PFSK-1 (cell line): ENCODE results near the gene KIF3A.

Experiments
- FOXP2 ChIP-seq: optimal IDR thresholded peaks from 2 replicates; pipeline ENCODE3; 2011; ENCODE audit warnings: borderline replicate concordance, control low read depth, inconsistent platforms; ENCODE audit not compliant: insufficient read depth; ENCODE audit errors: extremely low read length, extremely low read depth
- POLR2AphosphoS5 ChIP-seq: IDR thresholded peaks from 2 replicates; pipeline ENCODE4 v1.6.1; 2012; ENCODE audit warnings: low read depth, mild to moderate bottlenecking, control low read depth, low read length, moderate library complexity
- REST ChIP-seq, 2 experiments: IDR thresholded peaks; 2 replicates each; pipeline versions ENCODE4 v1.6.1 to v1.8.0; 2011 to 2012; ENCODE audit warnings: low read depth in 2 of 2, low read length in 2 of 2, control low read depth in 1 of 2, inconsistent platforms in 1 of 2, mild to moderate bottlenecking in 1 of 2, moderate library complexity in 1 of 2; ENCODE audit not compliant: insufficient read depth in 1 of 2
- SIN3A ChIP-seq: IDR thresholded peaks from 2 replicates; pipeline ENCODE4 v1.6.1; 2012; ENCODE audit warnings: mild to moderate bottlenecking, low read length, moderate library complexity, borderline replicate concordance; ENCODE audit not compliant: insufficient read depth
- TAF1 ChIP-seq: IDR thresholded peaks from 2 replicates; pipeline ENCODE4 v1.6.1; 2012; ENCODE audit warnings: low read length, control low read depth, borderline replicate concordance; ENCODE audit not compliant: insufficient read depth

The KIF3A gene

DNA sequence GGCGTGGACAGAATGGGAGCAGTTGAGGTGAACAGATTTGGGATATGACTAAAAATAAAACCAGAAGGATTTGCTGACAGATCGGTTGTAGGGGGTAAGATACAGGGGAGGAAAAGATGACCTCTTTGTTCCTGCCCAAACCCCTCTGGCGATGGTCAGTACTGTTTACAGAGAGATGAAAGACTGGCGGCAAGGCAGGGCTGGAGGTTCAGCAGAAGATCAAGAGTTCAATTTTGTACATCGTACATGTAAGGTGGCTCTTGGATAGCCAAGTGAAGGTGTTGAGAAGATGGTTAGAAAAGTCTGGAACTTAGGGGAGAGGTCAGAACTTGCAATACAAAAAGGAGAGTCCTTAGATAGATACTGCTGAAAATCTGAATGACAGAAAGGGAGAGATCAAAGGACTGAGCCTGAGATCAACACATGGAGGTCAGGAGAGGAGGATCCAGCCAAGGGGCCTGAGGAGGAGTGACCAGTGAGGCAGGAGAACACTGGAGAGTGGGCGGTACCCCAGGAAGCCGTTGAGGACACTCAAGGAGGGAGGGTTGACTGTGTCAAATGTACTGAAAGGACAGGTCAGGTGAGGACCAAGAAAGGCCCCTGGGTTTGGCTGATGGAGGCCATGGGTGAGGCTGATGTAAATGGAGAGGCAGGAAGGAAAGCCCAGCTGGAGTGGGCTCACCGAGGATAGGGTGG lies 56.4 kb downstream of the KIF3A start:
- TF ChIP-seq FOXP2 (no peak), REST (IDR thresholded peaks at IDR 0.05; ENCODE audit: insufficient read depth in 1 of 2, low read depth in 2 of 2, low read length in 2 of 2) (no peak), POLR2AphosphoS5 (no peak), TAF1 (no peak)

DNA sequence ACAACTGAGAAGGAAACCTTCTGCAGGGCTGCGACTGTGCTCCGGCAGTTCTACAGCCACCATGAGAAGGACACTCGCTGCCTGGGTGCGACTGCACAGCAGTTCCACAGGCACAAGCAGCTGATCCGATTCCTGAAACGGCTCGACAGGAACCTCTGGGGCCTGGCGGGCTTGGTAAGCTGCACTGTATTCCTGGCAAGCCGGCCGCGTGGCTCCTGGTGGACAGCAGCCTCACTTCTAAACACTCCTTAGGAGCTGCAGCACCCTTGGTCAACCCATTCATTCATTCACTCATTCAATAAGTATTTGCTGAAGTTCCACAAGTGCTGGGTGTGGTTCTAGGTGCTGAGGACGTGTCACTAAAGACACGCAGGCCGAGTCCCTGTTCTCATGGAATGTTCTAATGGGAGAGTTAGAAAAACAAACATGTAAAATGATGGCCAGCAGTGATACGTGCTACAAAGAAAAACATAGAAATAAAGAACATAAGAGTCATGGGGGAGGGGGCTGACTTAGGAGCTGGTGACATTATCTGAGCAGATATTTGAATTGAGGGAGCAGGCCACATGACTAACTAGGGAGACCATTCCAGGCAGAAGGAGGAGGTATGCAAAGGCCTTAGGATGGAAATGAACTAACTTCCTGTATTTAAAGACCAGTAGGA lies 57.5 kb downstream of the KIF3A start:
- TF ChIP-seq REST (IDR thresholded peaks at IDR 0.05; ENCODE audit: insufficient read depth in 1 of 2, low read depth in 2 of 2, low read length in 2 of 2) (no peak), TAF1 (no peak), FOXP2 (no peak), SIN3A (no peak), POLR2AphosphoS5 (no peak)

DNA sequence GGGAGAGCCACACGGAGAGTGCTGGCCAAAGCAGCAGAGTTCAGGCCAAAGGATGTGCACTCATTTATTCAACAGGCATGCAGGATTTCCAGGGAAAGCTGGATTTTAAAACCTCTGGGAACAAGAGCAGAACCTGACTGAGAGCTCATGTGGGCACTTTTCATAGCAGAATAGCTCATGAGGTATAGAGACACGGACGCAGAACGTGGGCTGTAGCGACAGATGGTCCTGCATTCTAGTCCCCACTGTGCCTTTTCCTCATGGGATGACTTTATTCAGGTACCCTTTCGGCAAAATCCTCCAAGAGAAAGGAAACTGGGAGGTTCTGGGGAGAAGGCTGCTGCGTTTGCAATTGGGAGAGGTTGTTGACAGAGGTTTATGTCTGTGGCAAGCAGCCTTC lies 58.2 kb downstream of the KIF3A start:
- TF ChIP-seq SIN3A: no peak
- no peak for TF ChIP-seq FOXP2
- no peak for TF ChIP-seq POLR2AphosphoS5
- TF ChIP-seq REST (IDR thresholded peaks at IDR 0.05; ENCODE audit: insufficient read depth in 1 of 2, low read depth in 2 of 2, low read length in 2 of 2): no peak
- no peak for TF ChIP-seq TAF1

- no peak for TF ChIP-seq REST (IDR thresholded peaks at IDR 0.05; ENCODE audit: insufficient read depth in 1 of 2, low read depth in 2 of 2, low read length in 2 of 2)
- no peak for TF ChIP-seq TAF1
- no peak for TF ChIP-seq FOXP2
- no peak for TF ChIP-seq POLR2AphosphoS5
- no peak for TF ChIP-seq SIN3A
Measured at GRCh38 chr5:132678735-132679134, 58.6 kb downstream of the KIF3A start.
